DOHH2 (cell line): ENCODE data around the gene APEH.

ENCODE experiments used
- H3F3A ChIP-seq: fragments of 200-600 bp; sonication (generic), shearing (Covaris generic); 2 replicates; pipeline ENCODE4 v1.6.0; 2016; ENCODE audit warnings: antibody characterized with exemption, mild to moderate bottlenecking; ENCODE audit not compliant: control insufficient read depth, insufficient read depth
- H3K27ac ChIP-seq: fragments of 200-600 bp; sonication (generic); 2 replicates; pipeline ENCODE4 v1.5.1; 2014; ENCODE audit warnings: low read depth, mild to moderate bottlenecking, low read length, moderate library complexity
- H3K27me3 ChIP-seq: fragments of 200-600 bp; sonication (generic); 2 replicates; pipeline ENCODE4 v1.6.1; 2014; ENCODE audit warnings: mild to moderate bottlenecking, low read length, mixed read lengths; ENCODE audit not compliant: control insufficient read depth
- H3K36me3 ChIP-seq: fragments of 200-600 bp; sonication (generic); 2 replicates; pipeline ENCODE4 v1.6.1; 2014; ENCODE audit warnings: mild to moderate bottlenecking, low read length, moderate library complexity, mixed read lengths; ENCODE audit not compliant: control insufficient read depth
- H3K4me1 ChIP-seq: fragments of 200-600 bp; sonication (generic); 2 replicates; pipeline ENCODE4 v1.6.1; 2014; ENCODE audit warnings: mild to moderate bottlenecking, low read length, mixed read lengths; ENCODE audit not compliant: control insufficient read depth
- H3K4me2 ChIP-seq: fragments of 200-600 bp; sonication (generic); 2 replicates; pipeline ENCODE4 v1.6.0; 2014; ENCODE audit warnings: mild to moderate bottlenecking, low read length, moderate library complexity
- H3K4me3 ChIP-seq: fragments of 200-600 bp; sonication (generic); 2 replicates; pipeline ENCODE4 v1.5.1; 2014; ENCODE audit warnings: mild to moderate bottlenecking, low read length, mixed read lengths
- H3K79me2 ChIP-seq: fragments of 200-600 bp; sonication (generic); 2 replicates; pipeline ENCODE4 v1.6.1; 2014; ENCODE audit warnings: mild to moderate bottlenecking, low read length, mixed read lengths; ENCODE audit not compliant: control insufficient read depth
- H3K9me2 ChIP-seq: fragments of 200-600 bp; sonication (generic); replicated peaks from 2 replicates; pipeline ENCODE4 v1.6.1; 2014; ENCODE audit warnings: mild to moderate bottlenecking, low read length, mixed read lengths; ENCODE audit not compliant: control insufficient read depth
- H3K9me3 ChIP-seq: fragments of 200-600 bp; sonication (generic); 2 replicates; pipeline ENCODE4 v1.6.1; 2014; ENCODE audit warnings: antibody characterized with exemption, low read length, mixed read lengths; ENCODE audit not compliant: control insufficient read depth, insufficient read depth
- H4K20me1 ChIP-seq: fragments of 200-600 bp; sonication (generic); 2 replicates; pipeline ENCODE4 v1.6.0; 2014; ENCODE audit warnings: low read depth, mild to moderate bottlenecking, antibody characterized with exemption, low read length, moderate library complexity; ENCODE audit not compliant: control insufficient read depth, insufficient read depth
- CTCF ChIP-seq: fragments of 200-600 bp; sonication (generic); IDR thresholded peaks from one replicate; pipeline ENCODE4 v1.5.1; 2014; ENCODE audit warnings: antibody characterized with exemption, mild to moderate bottlenecking, low read depth, low read length; ENCODE audit not compliant: poor library complexity, severe bottlenecking
- EZH2phosphoT487 ChIP-seq: fragments of 200-600 bp; sonication (generic); IDR thresholded peaks from 2 replicates; pipeline ENCODE4 v1.6.1; 2017; ENCODE audit warnings: borderline replicate concordance, mild to moderate bottlenecking, antibody characterized with exemption, low read length, moderate library complexity, mixed read lengths

APEH gene

GRCh38 chr3:49636883-49637609, 37.1 kb upstream of the APEH start:
- Histone ChIP-seq H4K20me1 (no peaks in the 10 kb centered on the region), H3K36me3 (no peaks in the 10 kb centered on the region), H3K9me3 (peaks cover under 1% of the 10 kb centered on the region), H3F3A (no peaks in the 10 kb centered on the region), H3K27me3 (peaks cover 21% of the 10 kb centered on the region), H3K4me3 (no peak overlapping the region), H3K4me1 (no peaks in the 10 kb centered on the region), H3K9me2 (no peaks in the 10 kb centered on the region), H3K27ac (no peak overlapping the region), H3K79me2 (no peaks in the 10 kb centered on the region), H3K4me2 (no peak overlapping the region)
- no peak for TF ChIP-seq EZH2phosphoT487
- no peak for TF ChIP-seq CTCF

GRCh38 chr3:49638445-49638844, 35.7 kb upstream of the APEH start:
- Histone ChIP-seq H3K27me3 (peaks cover 21% of the 10 kb centered on the region), H3F3A (no peaks in the 10 kb centered on the region), H3K4me1 (no peaks in the 10 kb centered on the region), H3K27ac (no peak overlapping the region), H3K4me2 (no peak overlapping the region), H3K9me2 (no peaks in the 10 kb centered on the region), H3K36me3 (no peaks in the 10 kb centered on the region), H3K4me3 (no peak overlapping the region), H4K20me1 (no peaks in the 10 kb centered on the region), H3K79me2 (no peaks in the 10 kb centered on the region), H3K9me3 (no peaks in the 10 kb centered on the region)
- TF ChIP-seq CTCF (no peak), EZH2phosphoT487 (no peak)

GRCh38 chr3:49639551-49639950, 34.6 kb upstream of the APEH start:
- Histone ChIP-seq H3F3A (no peaks in the 10 kb centered on the region), H3K27me3 (peaks cover 21% of the 10 kb centered on the region), H3K4me3 (no peak overlapping the region), H3K4me2 (no peak overlapping the region), H3K4me1 (no peaks in the 10 kb centered on the region), H3K9me2 (no peaks in the 10 kb centered on the region), H3K79me2 (no peaks in the 10 kb centered on the region), H3K27ac (no peak overlapping the region), H4K20me1 (no peaks in the 10 kb centered on the region), H3K9me3 (no peaks in the 10 kb centered on the region), H3K36me3 (no peaks in the 10 kb centered on the region)
- TF ChIP-seq CTCF, result no peak
- TF ChIP-seq EZH2phosphoT487, result no peak
